ENCODE measurements around the gene ZNF514. TPM values are rescaled to one million over a fixed set of nuclear protein-coding genes. Genes with fewer than 3 reads are reported as not detected.

ZNF514 gene
- total and polyA plus RNA-seq, 2 of the 8 experiments (the other 6 are each of a cell fraction or from before 2014, with no cell fraction given) = 5.3 to 13.3 TPM

DNA sequence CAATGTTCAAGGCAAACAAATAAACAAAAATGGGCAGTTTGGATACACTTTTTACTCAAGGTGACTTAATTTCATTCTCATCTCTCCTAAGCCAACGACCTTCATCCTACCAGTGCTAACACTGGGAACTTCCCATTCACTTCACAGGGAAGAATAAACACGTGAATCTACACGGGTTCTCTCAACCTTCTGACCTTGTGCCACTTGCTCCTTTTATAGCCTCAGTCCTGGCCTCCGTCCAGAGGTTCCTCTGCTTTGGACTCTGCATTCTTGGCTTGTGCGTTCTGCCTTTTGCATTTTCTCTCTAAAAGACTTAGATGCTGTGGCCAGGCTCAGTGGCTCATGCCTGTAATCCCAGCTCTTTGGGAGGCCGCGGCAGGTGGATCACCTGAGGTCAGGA, 19.8 kb upstream of the ZNF514 start (continued):
- no peak for TF ChIP-seq SUZ12 (IDR thresholded peaks at IDR 0.05; ENCODE audit: low read length)

Data from H1 (cell line).